Measurements from ENCODE around the gene LMNA.

Gene LMNA

DNA sequence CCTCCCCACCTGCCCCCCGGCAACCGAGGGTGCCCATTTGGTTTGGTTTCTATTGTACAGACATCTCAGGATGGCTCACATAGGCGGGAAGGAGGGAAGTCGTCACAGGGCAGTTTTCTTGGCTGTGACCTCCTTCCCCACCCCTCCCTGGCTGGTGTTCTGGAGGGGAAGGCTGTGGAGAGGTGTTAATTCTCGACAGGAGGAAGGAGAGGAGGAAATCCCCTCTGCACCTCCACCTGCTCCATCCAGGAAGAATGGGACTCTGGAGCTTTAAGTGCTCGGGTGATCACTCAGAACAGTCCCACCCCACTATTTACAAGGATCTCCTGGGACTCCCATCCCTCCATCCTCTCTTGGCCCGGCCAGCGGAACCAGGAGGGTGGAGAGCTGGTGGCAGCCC lies 39.9 kb upstream of the LMNA start:
- H3K4me1 ChIP-seq (ENCODE audit: control insufficient read depth, insufficient read depth, low read length), result peaks cover 16% of the 10 kb centered on the region
- H3K9me3 ChIP-seq (ENCODE audit: control insufficient read depth in 2 of 2, low read length in 2 of 2), result no peaks in the 10 kb centered on the region
- H3K36me3 ChIP-seq (ENCODE audit: control insufficient read depth in 2 of 2, insufficient read depth in 2 of 2, low read length in 2 of 2), result no peaks in the 10 kb centered on the region
- H3K27ac ChIP-seq (ENCODE audit: low read length), result no peak overlapping the region
- peaks cover 0 to 5% of the 10 kb centered on the region in 2 donors for H3K27me3 ChIP-seq (ENCODE audit: control insufficient read depth in 1 of 2, insufficient read depth in 2 of 2, low read length in 2 of 2)
- no peak overlapping the region for H3K9ac ChIP-seq (ENCODE audit: low read length in 2 of 2)
- no peak overlapping the region for H3K4me3 ChIP-seq (ENCODE audit: low read length in 2 of 2)

DNA sequence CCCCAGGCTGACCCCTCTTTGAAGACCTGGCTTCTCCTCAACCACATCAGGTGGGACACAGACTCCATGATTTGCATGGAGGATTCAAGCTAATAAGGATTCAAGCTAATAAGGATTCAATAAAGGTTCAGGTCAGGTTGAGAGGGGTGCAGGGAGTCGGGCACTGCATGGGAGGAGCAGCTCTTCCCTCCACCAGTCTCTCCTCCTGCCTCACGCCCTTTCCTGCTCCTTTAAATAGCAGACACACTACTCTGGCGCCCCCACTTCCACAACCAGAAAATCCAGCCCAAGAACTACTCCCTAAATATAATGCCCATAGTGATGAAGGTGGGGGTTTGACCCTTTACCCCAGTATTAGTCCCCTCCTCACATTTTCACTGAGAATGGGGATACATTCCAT lies 39.3 kb upstream of the LMNA start:
- Histone ChIP-seq H3K4me1 (ENCODE audit: control insufficient read depth, insufficient read depth, low read length) (peaks cover 16% of the 10 kb centered on the region), H3K9ac (ENCODE audit: low read length in 2 of 2) (no peak overlapping the region)

DNA sequence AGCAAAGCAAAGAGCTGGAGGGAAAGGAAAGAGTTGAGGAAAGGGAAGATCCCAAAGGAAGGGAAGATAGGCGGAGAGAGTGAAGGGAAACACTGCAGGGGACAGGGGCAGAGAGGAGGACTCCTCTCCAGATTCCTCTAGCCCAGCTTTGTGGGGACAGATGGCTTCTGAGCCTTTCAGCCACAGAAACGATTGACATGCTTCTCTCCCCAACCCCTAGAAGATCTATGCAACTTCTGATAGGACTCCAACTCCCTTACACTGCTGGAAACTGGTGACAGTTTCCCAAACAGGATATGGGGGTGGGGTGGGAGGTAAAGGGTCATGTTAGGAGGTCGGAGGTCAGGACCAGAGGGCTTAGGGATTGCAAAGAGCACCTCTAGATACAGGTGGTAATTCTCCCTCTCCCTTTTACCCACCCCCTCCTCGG lies 38.7 kb upstream of the LMNA start:
- Histone ChIP-seq H3K9ac (ENCODE audit: low read length in 2 of 2) (peak overlapping the region in 1 of 2 donors; percentile 39), H3K27me3 (ENCODE audit: control insufficient read depth in 1 of 2, insufficient read depth in 2 of 2, low read length in 2 of 2) (peaks cover 0 to 2% of the 10 kb centered on the region in 2 donors), H3K9me3 (ENCODE audit: control insufficient read depth in 2 of 2, low read length in 2 of 2) (no peaks in the 10 kb centered on the region), H3K27ac (ENCODE audit: low read length) (no peak overlapping the region), H3K36me3 (ENCODE audit: control insufficient read depth in 2 of 2, insufficient read depth in 2 of 2, low read length in 2 of 2) (no peaks in the 10 kb centered on the region), H3K4me3 (ENCODE audit: low read length in 2 of 2) (peak overlapping the region; percentile 68 to 75), H3K4me1 (ENCODE audit: control insufficient read depth, insufficient read depth, low read length) (peaks cover 16% of the 10 kb centered on the region)

More for the DNA sequence above, 39.3 kb upstream of the LMNA start:
- peaks cover 0 to 3% of the 10 kb centered on the region in 2 donors for H3K27me3 ChIP-seq (ENCODE audit: control insufficient read depth in 1 of 2, insufficient read depth in 2 of 2, low read length in 2 of 2)
- H3K4me3 ChIP-seq (ENCODE audit: low read length in 2 of 2), result no peak overlapping the region
- no peak overlapping the region for H3K27ac ChIP-seq (ENCODE audit: low read length)
- no peaks in the 10 kb centered on the region for H3K9me3 ChIP-seq (ENCODE audit: control insufficient read depth in 2 of 2, low read length in 2 of 2)
- no peaks in the 10 kb centered on the region for H3K36me3 ChIP-seq (ENCODE audit: control insufficient read depth in 2 of 2, insufficient read depth in 2 of 2, low read length in 2 of 2)

DNA sequence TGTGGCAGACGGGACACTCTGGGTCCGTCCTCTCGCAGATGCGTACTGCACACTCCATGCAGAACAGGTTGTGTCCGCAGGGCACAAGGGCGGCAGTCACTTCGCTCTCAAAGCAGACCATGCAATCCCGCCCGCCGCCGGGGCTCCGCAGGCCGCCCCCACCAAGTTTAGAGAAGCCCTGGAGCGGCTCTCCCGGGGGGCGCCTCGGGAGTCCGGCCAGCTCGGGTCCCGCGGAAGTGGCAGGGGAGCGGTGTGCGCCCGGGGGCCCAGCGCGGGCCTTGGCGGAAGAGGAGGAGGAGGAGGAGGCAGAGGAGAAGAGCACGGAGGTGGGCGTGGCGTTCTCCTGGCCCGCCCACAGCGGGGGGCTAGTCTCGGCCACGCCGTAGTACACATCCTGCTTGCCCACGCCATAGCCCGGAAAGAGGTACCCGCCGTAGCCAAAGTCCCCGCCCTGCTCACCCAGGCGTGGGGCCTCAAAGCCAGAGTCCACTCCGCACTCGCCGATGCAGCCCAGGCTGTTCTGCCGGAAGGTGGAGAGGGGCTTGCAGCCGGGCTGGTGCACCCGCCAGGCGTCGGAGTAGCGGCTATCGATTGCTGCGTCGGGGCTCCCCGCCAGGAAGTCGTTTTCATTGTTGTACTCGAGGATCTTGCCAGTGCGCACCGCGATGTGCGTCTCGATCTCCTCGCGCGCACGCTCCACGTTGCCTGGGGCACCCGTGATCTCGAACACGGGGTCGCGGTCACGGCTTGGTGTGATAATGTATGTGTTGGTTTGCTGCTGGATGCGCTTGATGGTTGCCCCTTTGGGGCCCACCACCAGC lies 37.7 kb upstream of the LMNA start:
- peak overlapping the region; percentile 41 for H3K27ac ChIP-seq (ENCODE audit: low read length)
- H3K4me1 ChIP-seq (ENCODE audit: control insufficient read depth, insufficient read depth, low read length), result peaks cover 20% of the 10 kb centered on the region
- no peaks in the 10 kb centered on the region for H3K9me3 ChIP-seq (ENCODE audit: control insufficient read depth in 2 of 2, low read length in 2 of 2)
- H3K4me3 ChIP-seq (ENCODE audit: low read length in 2 of 2), result peak overlapping the region; percentile 68 to 75
- H3K27me3 ChIP-seq (ENCODE audit: control insufficient read depth in 1 of 2, insufficient read depth in 2 of 2, low read length in 2 of 2), result peaks cover 0 to 2% of the 10 kb centered on the region in 2 donors
- H3K36me3 ChIP-seq (ENCODE audit: control insufficient read depth in 2 of 2, insufficient read depth in 2 of 2, low read length in 2 of 2), result no peaks in the 10 kb centered on the region
- H3K9ac ChIP-seq (ENCODE audit: low read length in 2 of 2), result peak overlapping the region; percentile 36 to 39

DNA sequence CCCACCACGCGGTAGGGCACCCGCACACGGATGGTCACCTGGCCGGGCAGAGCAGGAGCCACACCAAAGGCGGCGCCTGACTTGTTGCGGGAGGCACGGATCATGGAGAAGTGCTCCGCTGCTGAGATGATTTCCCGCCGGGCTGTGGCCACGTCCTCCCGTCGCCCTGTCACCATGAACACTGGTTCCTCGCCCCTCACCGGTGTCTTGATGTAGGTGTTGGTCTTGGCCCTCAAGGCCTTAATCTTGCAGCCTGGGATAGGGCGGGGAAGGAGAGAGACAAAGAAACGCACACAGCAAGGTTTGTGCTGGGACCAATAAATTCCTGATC lies 37.1 kb upstream of the LMNA start:
- H3K4me3 ChIP-seq (ENCODE audit: low read length in 2 of 2), result peak overlapping the region; percentile 68 to 75
- H3K27me3 ChIP-seq (ENCODE audit: control insufficient read depth in 1 of 2, insufficient read depth in 2 of 2, low read length in 2 of 2), result peaks cover 0 to under 1% of the 10 kb centered on the region in 2 donors
- H3K9me3 ChIP-seq (ENCODE audit: control insufficient read depth in 2 of 2, low read length in 2 of 2), result no peaks in the 10 kb centered on the region
- no peak overlapping the region for H3K27ac ChIP-seq (ENCODE audit: low read length)
- H3K9ac ChIP-seq (ENCODE audit: low read length in 2 of 2), result peak overlapping the region in 1 of 2 donors; percentile 39
- H3K4me1 ChIP-seq (ENCODE audit: control insufficient read depth, insufficient read depth, low read length), result peaks cover 20% of the 10 kb centered on the region
- no peaks in the 10 kb centered on the region for H3K36me3 ChIP-seq (ENCODE audit: control insufficient read depth in 2 of 2, insufficient read depth in 2 of 2, low read length in 2 of 2)

DNA sequence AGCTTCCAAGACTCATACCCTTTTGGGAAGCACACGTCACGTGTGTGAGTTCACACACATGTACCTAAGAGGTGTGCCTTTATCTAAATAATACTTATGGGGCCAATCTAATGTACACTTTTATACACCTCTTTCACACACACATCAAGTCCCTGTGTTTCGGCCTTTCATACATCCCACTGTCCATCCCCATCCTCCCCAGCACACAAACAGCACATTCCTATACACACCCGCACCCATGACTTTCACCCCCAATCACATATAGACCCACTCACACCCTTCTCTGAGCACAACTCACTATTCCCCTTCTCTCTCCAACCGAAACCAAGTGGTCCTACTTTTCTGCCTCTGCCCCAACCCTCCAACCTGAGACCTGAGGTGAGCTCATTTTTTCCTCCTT lies 35.8 kb upstream of the LMNA start:
- H3K4me1 ChIP-seq (ENCODE audit: control insufficient read depth, insufficient read depth, low read length), result peaks cover 26% of the 10 kb centered on the region
- H3K9me3 ChIP-seq (ENCODE audit: control insufficient read depth in 2 of 2, low read length in 2 of 2), result no peaks in the 10 kb centered on the region
- H3K27ac ChIP-seq (ENCODE audit: low read length), result no peak overlapping the region
- H3K36me3 ChIP-seq (ENCODE audit: control insufficient read depth in 2 of 2, insufficient read depth in 2 of 2, low read length in 2 of 2), result no peaks in the 10 kb centered on the region
- H3K4me3 ChIP-seq (ENCODE audit: low read length in 2 of 2), result no peak overlapping the region
- no peaks in the 10 kb centered on the region for H3K27me3 ChIP-seq (ENCODE audit: control insufficient read depth in 1 of 2, insufficient read depth in 2 of 2, low read length in 2 of 2)
- no peak overlapping the region for H3K9ac ChIP-seq (ENCODE audit: low read length in 2 of 2)

DNA sequence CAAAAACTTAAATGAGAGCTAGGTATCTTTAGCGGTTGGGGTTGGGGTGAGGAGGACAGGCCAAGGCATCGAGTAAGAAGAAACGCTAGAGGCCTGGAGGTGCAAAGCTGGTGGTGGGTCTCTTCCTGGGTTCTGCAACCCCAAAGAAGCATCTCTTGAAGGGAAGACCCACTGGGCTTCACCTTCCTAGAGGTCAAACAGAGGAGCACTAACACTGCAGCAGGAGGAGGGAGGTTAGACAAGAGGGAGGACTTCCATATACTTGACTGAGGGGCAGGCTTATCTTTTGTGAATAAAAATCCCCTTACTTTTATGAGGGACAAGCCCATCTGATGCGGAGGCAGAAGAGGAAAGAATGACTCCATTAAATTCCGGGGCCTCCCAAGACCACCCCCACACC lies 34.7 kb upstream of the LMNA start:
- no peak overlapping the region for H3K4me3 ChIP-seq (ENCODE audit: low read length in 2 of 2)
- H3K27ac ChIP-seq (ENCODE audit: low read length), result no peak overlapping the region
- no peak overlapping the region for H3K9ac ChIP-seq (ENCODE audit: low read length in 2 of 2)
- H3K4me1 ChIP-seq (ENCODE audit: control insufficient read depth, insufficient read depth, low read length), result peaks cover 29% of the 10 kb centered on the region
- no peaks in the 10 kb centered on the region for H3K36me3 ChIP-seq (ENCODE audit: control insufficient read depth in 2 of 2, insufficient read depth in 2 of 2, low read length in 2 of 2)
- no peaks in the 10 kb centered on the region for H3K27me3 ChIP-seq (ENCODE audit: control insufficient read depth in 1 of 2, insufficient read depth in 2 of 2, low read length in 2 of 2)
- no peaks in the 10 kb centered on the region for H3K9me3 ChIP-seq (ENCODE audit: control insufficient read depth in 2 of 2, low read length in 2 of 2)

DNA sequence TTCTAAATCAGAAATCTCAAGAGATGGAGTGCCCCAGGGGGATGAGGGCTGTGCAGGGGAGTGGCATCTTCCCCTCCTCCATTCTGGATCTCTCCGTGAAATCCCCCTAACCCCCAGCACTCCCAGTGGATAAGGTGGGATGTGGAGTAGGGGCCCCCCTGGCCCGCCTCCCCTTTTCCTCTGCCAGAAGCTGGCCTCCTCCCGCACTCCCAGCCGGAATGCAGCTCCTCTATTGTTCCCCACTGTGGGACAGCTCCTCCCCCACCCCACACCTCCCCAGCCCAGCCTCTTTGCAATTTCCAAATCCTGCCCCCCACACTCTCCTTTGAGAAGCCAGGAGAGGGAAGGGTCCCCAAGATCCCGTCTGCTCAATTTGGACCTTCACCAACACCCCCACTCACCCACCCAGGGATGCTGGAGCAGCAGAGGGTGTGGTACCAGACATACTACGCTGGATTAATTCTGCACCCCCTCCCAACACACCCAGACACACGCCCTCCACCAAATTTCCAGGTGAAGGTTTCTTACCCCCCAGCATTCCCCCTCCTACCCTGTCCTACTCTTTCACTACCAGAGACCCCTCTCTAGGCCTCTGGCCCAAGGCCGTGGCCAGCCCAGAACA lies 34.2 kb upstream of the LMNA start:
- Histone ChIP-seq H3K4me1 (ENCODE audit: control insufficient read depth, insufficient read depth, low read length) (peaks cover 29% of the 10 kb centered on the region), H3K9me3 (ENCODE audit: control insufficient read depth in 2 of 2, low read length in 2 of 2) (no peaks in the 10 kb centered on the region), H3K9ac (ENCODE audit: low read length in 2 of 2) (no peak overlapping the region), H3K36me3 (ENCODE audit: control insufficient read depth in 2 of 2, insufficient read depth in 2 of 2, low read length in 2 of 2) (no peaks in the 10 kb centered on the region), H3K27me3 (ENCODE audit: control insufficient read depth in 1 of 2, insufficient read depth in 2 of 2, low read length in 2 of 2) (no peaks in the 10 kb centered on the region), H3K4me3 (ENCODE audit: low read length in 2 of 2) (no peak overlapping the region), H3K27ac (ENCODE audit: low read length) (no peak overlapping the region)

DNA sequence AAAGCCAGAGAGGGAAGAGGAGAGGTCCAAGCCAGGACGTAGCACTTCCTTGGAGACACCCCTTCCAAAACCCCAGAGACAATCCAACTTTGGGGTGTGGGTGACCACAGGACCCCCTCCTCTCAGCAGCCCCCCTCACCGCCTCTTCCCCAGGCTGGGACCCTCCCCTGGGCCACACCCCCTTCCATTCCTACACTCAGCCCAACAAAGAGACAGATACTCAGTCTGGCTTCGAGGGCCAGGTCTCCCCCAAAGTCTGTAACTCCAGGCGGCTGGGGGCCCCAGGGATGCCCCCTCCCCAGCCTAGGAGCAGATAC lies 33.7 kb upstream of the LMNA start:
- Histone ChIP-seq H3K27ac (ENCODE audit: low read length) (no peak overlapping the region), H3K4me3 (ENCODE audit: low read length in 2 of 2) (no peak overlapping the region), H3K27me3 (ENCODE audit: control insufficient read depth in 1 of 2, insufficient read depth in 2 of 2, low read length in 2 of 2) (no peaks in the 10 kb centered on the region), H3K9ac (ENCODE audit: low read length in 2 of 2) (no peak overlapping the region), H3K4me1 (ENCODE audit: control insufficient read depth, insufficient read depth, low read length) (peaks cover 27% of the 10 kb centered on the region), H3K9me3 (ENCODE audit: control insufficient read depth in 2 of 2, low read length in 2 of 2) (no peaks in the 10 kb centered on the region), H3K36me3 (ENCODE audit: control insufficient read depth in 2 of 2, insufficient read depth in 2 of 2, low read length in 2 of 2) (no peaks in the 10 kb centered on the region)

DNA sequence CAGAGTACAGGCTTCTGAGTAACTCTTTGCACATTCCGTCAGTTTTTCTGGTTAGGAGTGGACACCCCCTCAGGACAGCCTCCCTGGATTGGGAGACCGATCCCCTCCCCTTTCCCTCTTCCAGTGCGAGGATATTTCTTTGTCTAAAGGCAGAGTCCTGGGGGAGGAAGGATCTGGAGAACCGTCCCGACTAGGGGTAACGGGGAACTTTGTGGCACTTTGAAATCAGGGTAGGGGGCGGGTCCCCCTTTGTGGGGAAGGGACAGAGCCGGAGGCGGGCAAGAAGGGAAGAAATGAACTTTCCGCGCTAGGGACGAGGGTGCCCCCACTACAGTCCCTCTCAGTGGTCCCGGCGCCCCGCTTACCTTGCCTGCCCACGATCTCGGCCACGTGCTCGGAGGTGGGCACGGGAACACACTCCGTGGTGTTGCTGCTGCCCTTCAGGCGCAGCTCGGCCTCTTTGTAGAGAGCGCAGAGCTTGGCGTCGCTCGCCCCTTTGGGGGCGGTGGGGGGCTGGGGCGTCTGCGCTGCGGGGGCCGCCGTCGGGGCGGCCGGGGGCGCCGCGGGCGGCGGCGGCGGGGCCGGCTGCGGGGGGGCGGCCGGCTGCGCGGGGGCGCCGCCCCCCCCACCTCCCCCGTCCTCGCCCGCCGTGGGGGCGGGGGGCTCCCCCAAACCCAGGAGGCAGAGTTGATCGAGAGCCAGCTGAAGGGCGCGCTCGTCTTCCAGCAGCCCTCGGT lies 33.2 kb upstream of the LMNA start:
- H3K27ac ChIP-seq (ENCODE audit: low read length), result no peak overlapping the region
- H3K4me3 ChIP-seq (ENCODE audit: low read length in 2 of 2), result peak overlapping the region; percentile 85 to 90
- H3K9ac ChIP-seq (ENCODE audit: low read length in 2 of 2), result no peak overlapping the region
- peaks cover 25% of the 10 kb centered on the region for H3K4me1 ChIP-seq (ENCODE audit: control insufficient read depth, insufficient read depth, low read length)
- no peaks in the 10 kb centered on the region for H3K9me3 ChIP-seq (ENCODE audit: control insufficient read depth in 2 of 2, low read length in 2 of 2)
- H3K36me3 ChIP-seq (ENCODE audit: control insufficient read depth in 2 of 2, insufficient read depth in 2 of 2, low read length in 2 of 2), result no peaks in the 10 kb centered on the region
- no peaks in the 10 kb centered on the region for H3K27me3 ChIP-seq (ENCODE audit: control insufficient read depth in 1 of 2, insufficient read depth in 2 of 2, low read length in 2 of 2)
